KMS-11 (cell line): Measurements from ENCODE around the gene SDK1.

Experiments
- H2AFZ ChIP-seq: fragments of 200-600 bp; sonication (generic); 2 replicates; pipeline ENCODE4 v1.6.1; 2016; ENCODE audit warnings: antibody characterized with exemption, mixed run types, low read depth
- H3K27ac ChIP-seq: fragments of 200-600 bp; sonication (generic); 2 replicates; pipeline ENCODE4 v1.6.1; 2016; ENCODE audit warnings: mild to moderate bottlenecking, mixed run types
- H3K27me3 ChIP-seq: fragments of 200-600 bp; sonication (generic); 2 replicates; pipeline ENCODE4 v1.6.1; 2017; ENCODE audit warnings: mild to moderate bottlenecking, low read depth, mixed run types, moderate library complexity; ENCODE audit not compliant: insufficient read depth
- H3K36me3 ChIP-seq: fragments of 200-600 bp; sonication (generic); 2 replicates; pipeline ENCODE4 v1.6.1; 2017; ENCODE audit warnings: mild to moderate bottlenecking, mixed run types; ENCODE audit not compliant: insufficient read depth
- H3K4me1 ChIP-seq: fragments of 200-600 bp; sonication (generic); 2 replicates; pipeline ENCODE4 v1.6.1; 2016; ENCODE audit warnings: mild to moderate bottlenecking, low read depth, mixed run types; ENCODE audit not compliant: poor library complexity, severe bottlenecking
- H3K4me2 ChIP-seq: fragments of 200-600 bp; sonication (generic); 2 replicates; pipeline ENCODE4 v1.7.0; 2016; ENCODE audit warnings: mild to moderate bottlenecking, mixed run types
- H3K4me3 ChIP-seq: fragments of 200-600 bp; sonication (generic); IDR thresholded peaks from 2 replicates; pipeline ENCODE4 v1.6.1; 2017; ENCODE audit warnings: low read depth, low read length, mixed read lengths; ENCODE audit not compliant: insufficient read depth
- H3K79me2 ChIP-seq: fragments of 200-600 bp; sonication (generic); 2 replicates; pipeline ENCODE4 v1.6.1; 2016; ENCODE audit warnings: low read depth, mixed run types; ENCODE audit not compliant: insufficient read depth
- H3K9ac ChIP-seq: fragments of 200-600 bp; sonication (generic); 2 replicates; pipeline ENCODE4 v1.6.1; 2016; ENCODE audit warnings: mild to moderate bottlenecking, mixed run types
- H4K20me1 ChIP-seq: fragments of 200-600 bp; sonication (generic); 2 replicates; pipeline ENCODE4 v1.6.1; 2016; ENCODE audit warnings: mild to moderate bottlenecking, mixed run types; ENCODE audit not compliant: insufficient read depth
- CTCF ChIP-seq: fragments of 200-600 bp; sonication (generic); conservative IDR thresholded peaks from 2 replicates; pipeline ENCODE4 v1.6.1; 2017; ENCODE audit warnings: low read depth, mild to moderate bottlenecking, antibody characterized with exemption, low read length, moderate library complexity, mixed read lengths

SDK1 gene

GRCh38 chr7:3594901-3595300 is 293.8 kb downstream of the SDK1 start:
- TF ChIP-seq CTCF, result no peak
- Histone ChIP-seq H3K36me3 (no peaks in the 10 kb centered on the region), H4K20me1 (no peaks in the 10 kb centered on the region), H3K27ac (no peak overlapping the region), H3K4me2 (no peak overlapping the region), H3K27me3 (no peaks in the 10 kb centered on the region), H3K9ac (no peak overlapping the region), H3K4me3 (no peak overlapping the region), H3K79me2 (no peaks in the 10 kb centered on the region), H2AFZ (no peak overlapping the region), H3K4me1 (no peaks in the 10 kb centered on the region)

GRCh38 chr7:3598854-3599253 is 297.8 kb downstream of the SDK1 start:
- Histone ChIP-seq H2AFZ (no peak overlapping the region), H4K20me1 (no peaks in the 10 kb centered on the region), H3K4me3 (no peak overlapping the region), H3K79me2 (no peaks in the 10 kb centered on the region), H3K27me3 (no peaks in the 10 kb centered on the region), H3K9ac (no peak overlapping the region), H3K4me1 (no peaks in the 10 kb centered on the region), H3K27ac (no peak overlapping the region), H3K36me3 (no peaks in the 10 kb centered on the region), H3K4me2 (no peak overlapping the region)
- no peak for TF ChIP-seq CTCF

GRCh38 chr7:3605222-3605621 is 304.2 kb downstream of the SDK1 start:
- Histone ChIP-seq H3K27ac (no peak overlapping the region), H3K4me1 (no peaks in the 10 kb centered on the region), H3K36me3 (no peaks in the 10 kb centered on the region)

GRCh38 chr7:3606436-3606835 is 305.4 kb downstream of the SDK1 start:
- no peak overlapping the region for H3K4me3 ChIP-seq
- no peak overlapping the region for H3K9ac ChIP-seq
- no peaks in the 10 kb centered on the region for H3K4me1 ChIP-seq
- no peak overlapping the region for H2AFZ ChIP-seq
- no peaks in the 10 kb centered on the region for H4K20me1 ChIP-seq
- H3K27me3 ChIP-seq, result no peaks in the 10 kb centered on the region
- H3K27ac ChIP-seq, result no peak overlapping the region
- H3K36me3 ChIP-seq, result no peaks in the 10 kb centered on the region
- no peak for TF ChIP-seq CTCF
- H3K79me2 ChIP-seq, result no peaks in the 10 kb centered on the region
- H3K4me2 ChIP-seq, result no peak overlapping the region

More at GRCh38 chr7:3605222-3605621, 304.2 kb downstream of the SDK1 start:
- Histone ChIP-seq H2AFZ (no peak overlapping the region), H3K79me2 (no peaks in the 10 kb centered on the region), H3K27me3 (no peaks in the 10 kb centered on the region), H3K9ac (no peak overlapping the region), H4K20me1 (no peaks in the 10 kb centered on the region), H3K4me3 (no peak overlapping the region), H3K4me2 (no peak overlapping the region)
- no peak for TF ChIP-seq CTCF
